ENCODE results near the gene CA11. TPM values are rescaled to one million over a fixed set of nuclear protein-coding genes. Genes with fewer than 3 reads are reported as not detected.

The CA11 gene
- total and polyA plus RNA-seq, 9 of the 15 experiments (the other 6 are each of a cell fraction or from before 2014, with no cell fraction given) = 2.9 to 19.9 (median 8.3) TPM

- TF ChIP-seq ZNF197 (CRISPR knock-in tag; IDR thresholded peaks at IDR 0.05; ENCODE audit: low read depth) (no peak), FOXJ2 (tag; IDR thresholded peaks at IDR 0.05) (peak; percentile 5; the same call in 1 of the 2 replicates), E2F4 (CRISPR knock-in tag; IDR thresholded peaks at IDR 0.05; ENCODE audit: low read depth) (no peak), CEBPZ (IDR thresholded peaks at IDR 0.05; ENCODE audit: borderline replicate concordance, low read depth, low read length) (no peak), YY1 (IDR thresholded peaks at IDR 0.05; ENCODE audit: borderline replicate concordance in 1 of 3, control insufficient read depth in 1 of 3, extremely low read depth in 1 of 3, insufficient read depth in 3 of 3, insufficient read length in 1 of 3, insufficient replicate concordance in 2 of 3, low read depth in 1 of 3, low read length in 2 of 3) (peak in 2 of 3 experiments; percentile 32 to 54), HLTF (IDR thresholded peaks at IDR 0.05) (no peak), MAZ (CRISPR knock-in tag; conservative IDR thresholded peaks at IDR 0.05 in 1 of 2, IDR thresholded peaks at IDR 0.05 in 1 of 2) (peak; percentile 96 to 99), ZNF398 (CRISPR knock-in tag; IDR thresholded peaks at IDR 0.05) (no peak), HMGXB4 (CRISPR knock-in tag; IDR thresholded peaks at IDR 0.05) (no peak), KAT8 (IDR thresholded peaks at IDR 0.05; ENCODE audit: low read depth) (no peak), TCF3 (CRISPR knock-in tag; IDR thresholded peaks at IDR 0.05) (no peak), THRA (IDR thresholded peaks at IDR 0.05) (peak; percentile 100), SNRNP70 (optimal IDR thresholded peaks at IDR 0.05; ENCODE audit: low read depth, low read length) (no peak), MYC (IDR thresholded peaks at IDR 0.05; ENCODE audit: low read depth, low read length) (peak; percentile 88), MYC (CRISPR knock-in tag; IDR thresholded peaks at IDR 0.05; ENCODE audit: borderline replicate concordance, low read depth) (peak; percentile 58; the same call in 1 of the 2 replicates), GATAD2B (IDR thresholded peaks at IDR 0.05; ENCODE audit: borderline replicate concordance) (no peak)
These were observed 11.3 kb downstream of the CA11 start (continued) for GRCh38 chr19:48634424-48635262.

Measured in K562 (cell line).